IPS DF 4.7 (cell line): ENCODE data around the gene STKLD1.

Experiments
- DNase-seq: peaks from one replicate; pipeline ENCODE4 v3.0.0-alpha.2; 2013; ENCODE audit warnings: low spot score; ENCODE audit errors: extremely low read depth

The STKLD1 gene

GRCh38 chr9:133406480-133407307 is 30.5 kb downstream of the STKLD1 start:
- no peak for DNase-seq

GRCh38 chr9:133408042-133408441 is 31.9 kb downstream of the STKLD1 start:
- DNase-seq, result no peak

DNA sequence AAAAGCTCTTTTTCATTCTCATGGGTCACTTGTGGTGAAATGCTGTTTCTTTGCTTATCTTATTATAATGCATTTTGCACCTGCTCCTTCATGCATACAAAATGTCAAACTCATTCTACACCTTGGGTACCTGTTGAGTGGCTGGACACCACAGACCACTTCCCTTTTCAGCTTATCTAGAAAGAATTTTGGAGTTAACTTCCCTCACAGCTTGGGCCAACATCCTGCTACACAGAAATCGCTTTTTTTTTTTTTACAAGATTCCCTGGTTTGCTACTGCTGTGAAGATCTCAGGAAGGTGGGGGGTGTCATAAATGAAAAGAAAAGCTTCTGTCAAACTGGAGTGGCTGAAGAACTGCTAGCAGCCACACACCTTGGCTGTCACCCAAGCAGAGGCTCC is 39.0 kb downstream of the STKLD1 start:
- DNase-seq, result no peak

DNA sequence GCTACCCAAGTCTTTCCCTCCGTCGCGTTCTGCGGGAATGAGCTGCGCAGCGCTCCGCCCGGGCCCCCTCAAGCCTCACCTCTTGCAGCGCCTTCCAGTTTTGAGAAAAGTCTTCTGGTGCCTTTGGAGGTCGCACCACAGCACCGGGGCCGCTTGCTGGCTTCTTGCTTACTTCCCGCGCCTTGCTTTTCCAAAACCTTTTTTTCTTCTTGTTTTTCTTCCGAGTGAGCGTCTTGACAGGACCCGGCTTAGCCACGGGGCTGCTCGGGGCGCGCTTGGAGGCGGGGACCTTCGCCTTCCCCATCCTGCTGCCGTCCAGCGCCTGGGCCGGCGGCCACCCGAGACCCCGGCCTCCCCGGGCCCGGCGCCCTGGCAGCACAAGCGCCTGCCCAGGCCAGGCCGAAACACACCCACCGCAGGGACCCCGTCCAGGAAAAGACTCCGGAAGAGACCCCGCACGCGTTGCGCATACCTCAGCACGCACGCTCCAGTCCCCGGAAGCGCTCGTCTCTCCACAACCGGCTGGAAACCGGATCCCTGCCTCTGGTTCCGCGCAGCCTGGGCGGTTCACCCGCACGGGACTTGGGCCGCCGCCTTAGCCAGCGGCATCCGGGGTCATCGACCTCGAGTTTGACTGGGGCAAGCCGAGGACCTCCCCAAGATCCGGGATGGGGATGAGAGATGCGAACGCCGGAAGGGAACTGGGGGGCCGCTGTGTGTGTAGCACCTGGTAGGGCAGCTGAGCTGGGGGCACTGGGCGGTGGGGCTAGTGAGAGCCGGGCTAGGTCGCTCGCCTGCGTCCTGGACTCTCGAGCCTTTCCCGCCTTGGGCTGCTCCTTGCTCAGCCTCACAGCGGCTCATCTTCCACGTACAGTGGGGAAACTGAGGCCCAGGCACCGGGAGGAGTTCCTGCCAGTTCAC is 41.6 kb downstream of the STKLD1 start, which contains the start of gene REXO4:
Gene REXO4, minus strand, starts transcription at position 470 of the 921 bp plus-strand sequence. Its CDS starts 166 bp downstream, at position 304.
- DNase-seq, result no peak

GRCh38 chr9:133419005-133419404 is 42.8 kb downstream of the STKLD1 start:
- no peak for DNase-seq

DNA sequence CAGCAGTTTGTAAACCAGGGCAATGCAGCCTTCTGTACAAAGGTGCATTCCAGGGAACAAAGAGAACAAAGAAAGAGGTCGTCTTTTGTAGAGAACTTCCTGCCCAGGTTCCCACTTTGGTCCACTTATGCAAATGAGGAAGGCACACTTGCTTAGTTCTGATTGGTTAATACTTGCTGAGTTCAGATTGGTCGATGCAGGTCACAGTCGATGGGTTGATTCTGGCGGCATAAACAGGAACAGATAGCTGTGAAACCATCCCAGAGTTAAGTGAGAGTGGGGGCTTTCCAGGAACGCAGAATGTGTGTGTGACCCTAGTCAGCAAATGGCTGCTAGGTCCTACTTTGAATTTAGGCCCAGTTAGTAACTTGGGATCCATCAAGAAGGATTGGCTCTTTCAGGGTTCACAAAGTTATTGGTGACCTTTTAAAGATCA is 44.2 kb downstream of the STKLD1 start:
- no peak for DNase-seq

DNA sequence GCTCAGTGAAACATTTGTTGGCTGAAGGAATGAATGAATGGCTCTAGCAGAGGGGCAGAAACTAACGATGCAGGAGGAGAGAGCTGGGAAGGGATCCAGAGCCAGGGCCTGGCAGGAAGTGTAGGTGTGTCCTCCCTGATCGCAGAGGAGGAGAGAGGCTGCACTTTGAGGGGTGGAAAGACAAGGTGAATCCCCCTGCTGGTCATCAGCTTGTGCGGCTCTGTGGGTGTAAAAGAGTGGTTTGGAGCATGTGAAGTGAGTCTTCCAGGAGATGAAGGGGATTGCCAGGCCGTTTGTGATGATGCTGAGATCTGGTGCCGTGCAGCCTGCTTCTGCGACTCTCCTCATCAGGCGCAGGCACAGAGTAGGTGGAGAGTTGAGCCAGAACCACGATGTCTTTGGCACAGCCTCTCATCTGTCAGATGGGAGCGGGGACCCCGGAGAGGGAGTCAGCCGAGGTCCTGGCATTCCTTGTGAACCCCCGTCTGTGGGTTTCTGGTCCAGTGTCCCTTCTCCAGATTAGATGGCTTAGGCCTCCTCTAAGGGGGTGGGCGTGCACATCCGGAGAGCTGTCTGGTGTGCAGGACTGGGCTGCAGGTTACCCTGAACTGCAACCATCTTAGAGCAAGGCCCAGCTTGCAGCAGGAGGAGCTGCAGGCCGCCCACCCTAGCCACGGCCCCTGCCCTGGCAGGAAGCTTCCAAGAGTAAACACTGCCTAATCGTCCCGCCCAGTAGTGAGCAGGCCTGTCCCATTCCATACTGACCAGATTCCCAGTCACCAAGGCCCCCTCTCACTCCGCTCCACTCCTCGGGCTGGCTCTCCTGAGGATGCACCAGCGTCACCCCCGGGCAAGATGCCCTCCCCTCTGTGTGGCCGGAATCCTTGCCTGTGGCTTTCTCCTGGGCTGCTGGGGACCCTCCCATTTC is 45.7 kb downstream of the STKLD1 start, which contains the start of gene ADAMTS13:
Gene ADAMTS13, plus strand, starts transcription at position 753 of the 928 bp plus-strand sequence. Its CDS starts 77 bp downstream, at position 830.
- no peak for DNase-seq

DNA sequence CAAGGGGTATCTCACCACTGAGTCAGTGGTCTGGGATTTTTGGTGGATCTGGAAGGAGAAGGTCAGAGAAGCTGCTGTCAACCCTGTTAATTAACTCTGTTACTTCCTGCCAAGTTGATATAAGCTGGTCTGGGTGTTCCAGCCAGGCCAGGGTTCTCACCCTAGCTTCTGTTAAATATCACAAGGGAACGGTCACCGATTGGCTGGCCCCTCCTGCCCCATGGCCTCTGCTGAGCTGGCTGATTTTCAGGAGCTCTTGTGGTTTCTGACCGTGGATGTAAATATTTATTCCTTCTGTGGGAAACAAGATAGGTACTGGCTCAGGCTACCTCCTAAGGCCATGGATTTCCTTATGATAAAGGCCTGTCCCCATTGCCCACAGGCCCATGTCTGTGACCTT is 47.0 kb downstream of the STKLD1 start:
- no peak for DNase-seq

GRCh38 chr9:133424187-133424586 is 48.0 kb downstream of the STKLD1 start:
- DNase-seq, result no peak

DNA sequence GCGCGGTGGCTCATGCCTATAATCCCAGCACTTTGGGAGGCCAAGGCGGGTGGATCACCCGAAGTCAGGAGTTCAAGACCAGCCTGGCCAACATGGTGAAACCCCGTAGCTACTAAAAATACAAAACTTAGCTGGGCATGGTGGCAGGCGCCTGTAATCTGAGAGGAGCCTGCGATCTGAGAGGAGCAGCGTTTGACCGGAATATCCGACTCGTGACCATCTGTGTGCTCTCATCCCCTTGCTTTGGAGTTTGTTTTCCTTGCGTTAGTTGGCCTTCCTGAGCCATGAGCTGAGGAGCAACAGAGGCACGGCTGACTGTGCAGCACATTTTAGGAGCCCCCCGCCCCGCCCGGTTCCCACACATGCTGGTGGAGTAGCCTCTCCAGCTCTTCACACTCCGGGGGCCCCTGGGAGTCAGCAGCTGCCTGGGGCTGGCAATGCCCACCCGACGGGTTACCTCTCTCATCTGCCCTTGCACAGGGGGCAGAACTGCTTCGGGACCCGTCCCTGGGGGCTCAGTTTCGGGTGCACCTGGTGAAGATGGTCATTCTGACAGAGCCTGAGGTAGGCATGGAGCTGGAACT is 49.0 kb downstream of the STKLD1 start:
- no peak for DNase-seq

DNA sequence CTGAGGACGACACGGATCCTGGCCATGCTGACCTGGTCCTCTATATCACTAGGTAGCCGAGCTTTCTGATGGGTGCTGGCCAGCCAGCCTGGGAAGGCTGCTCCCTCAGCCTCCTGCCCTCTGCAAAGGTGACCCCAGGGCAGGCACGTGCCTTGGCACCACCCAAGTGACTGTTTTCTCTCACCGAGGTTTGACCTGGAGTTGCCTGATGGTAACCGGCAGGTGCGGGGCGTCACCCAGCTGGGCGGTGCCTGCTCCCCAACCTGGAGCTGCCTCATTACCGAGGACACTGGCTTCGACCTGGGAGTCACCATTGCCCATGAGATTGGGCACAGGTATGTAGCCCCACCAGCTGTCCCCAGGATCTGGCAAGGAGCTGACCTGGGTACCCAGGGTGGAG is 49.8 kb downstream of the STKLD1 start:
- no peak for DNase-seq

DNA sequence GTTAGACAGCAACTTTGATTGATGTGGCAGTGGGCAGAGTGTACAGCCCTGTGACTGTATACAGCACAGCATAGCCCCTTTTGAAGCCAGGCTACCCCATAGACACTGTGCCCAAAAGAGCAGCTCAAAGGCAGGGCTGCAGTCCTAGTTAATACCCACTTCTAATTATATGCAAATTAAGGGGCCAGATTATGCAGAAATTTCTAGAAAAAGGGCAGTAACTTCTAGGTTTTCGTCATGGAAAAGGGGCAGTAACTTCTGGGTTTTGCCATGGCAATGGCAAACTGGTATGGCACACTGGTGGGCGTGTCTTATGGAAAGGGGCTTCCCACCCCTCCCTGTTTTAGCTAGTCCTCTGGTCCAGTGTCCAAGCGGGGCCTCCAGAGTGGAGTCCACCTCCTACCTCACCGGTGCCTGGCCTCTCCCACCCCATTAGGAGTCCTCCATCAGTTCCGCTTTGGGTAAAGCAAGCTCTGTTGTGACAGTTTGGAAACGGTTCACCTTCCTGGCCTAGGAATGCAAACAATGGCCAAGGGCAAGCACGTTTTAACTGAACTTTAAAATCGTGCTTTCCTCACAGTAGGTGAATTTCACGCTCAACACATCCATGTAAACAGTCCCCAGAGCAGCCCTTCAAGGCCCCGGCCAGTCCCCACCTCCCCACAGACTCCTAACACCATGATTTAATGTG is 51.6 kb downstream of the STKLD1 start:
- DNase-seq, result no peak

DNA sequence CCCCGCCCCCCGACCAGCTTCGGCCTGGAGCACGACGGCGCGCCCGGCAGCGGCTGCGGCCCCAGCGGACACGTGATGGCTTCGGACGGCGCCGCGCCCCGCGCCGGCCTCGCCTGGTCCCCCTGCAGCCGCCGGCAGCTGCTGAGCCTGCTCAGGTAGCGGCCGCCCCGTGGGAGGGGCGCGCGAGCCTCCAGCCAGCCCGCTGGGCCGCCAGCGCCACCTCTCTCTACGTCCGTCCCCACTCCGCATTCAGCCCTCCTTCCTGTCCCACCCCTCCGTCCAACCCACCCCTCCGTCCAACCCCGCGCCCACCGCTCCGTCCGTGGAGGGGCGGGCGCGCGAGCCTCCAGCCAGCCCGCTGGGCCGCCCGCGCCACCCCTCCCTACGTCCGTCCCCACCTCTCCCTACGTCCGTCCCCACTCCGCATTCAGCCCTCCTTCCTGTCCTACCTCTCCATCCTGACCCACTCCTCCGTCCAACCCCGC is 52.5 kb downstream of the STKLD1 start:
- DNase-seq, result no peak

DNA sequence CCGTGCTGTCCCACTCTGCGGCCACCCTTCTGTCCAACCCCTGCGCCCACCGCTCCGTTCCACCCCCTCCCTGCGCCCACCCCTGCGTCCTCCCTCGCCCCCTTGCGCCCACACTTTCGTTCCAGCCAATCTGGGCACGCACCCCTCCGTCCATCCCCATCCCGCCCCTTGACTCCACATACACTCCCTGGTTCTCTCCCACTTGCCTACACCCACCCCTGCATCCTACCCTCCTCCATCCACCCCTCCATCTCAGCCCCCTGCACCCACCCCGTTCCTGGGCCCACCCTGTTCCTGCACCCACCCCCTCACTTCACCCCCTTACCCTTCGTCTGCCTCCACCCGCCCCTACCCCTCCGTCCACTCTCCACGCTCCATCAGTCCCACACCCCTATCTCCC is 53.0 kb downstream of the STKLD1 start:
- no peak for DNase-seq

GRCh38 chr9:133429641-133430161 is 53.5 kb downstream of the STKLD1 start:
- no peak for DNase-seq

DNA sequence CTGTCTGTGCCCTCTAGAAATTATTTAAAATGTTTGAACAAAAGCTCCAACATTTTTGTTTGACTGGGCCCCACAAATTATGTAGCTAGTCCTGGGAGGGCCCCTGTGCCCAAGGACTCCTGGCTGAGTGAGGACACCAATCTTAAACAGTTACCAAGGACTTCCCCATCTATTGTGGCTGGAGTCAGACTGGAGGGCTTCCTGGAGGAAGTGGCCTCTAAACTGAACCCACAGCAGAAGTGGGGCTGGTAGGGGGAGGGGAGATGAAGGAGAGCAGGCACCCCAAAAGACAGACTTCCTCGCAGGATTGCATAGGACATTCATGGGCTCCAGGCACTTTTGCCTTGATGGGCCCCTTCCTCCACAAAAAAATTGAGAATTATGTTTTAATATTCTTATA is 54.1 kb downstream of the STKLD1 start:
- DNase-seq, result no peak

DNA sequence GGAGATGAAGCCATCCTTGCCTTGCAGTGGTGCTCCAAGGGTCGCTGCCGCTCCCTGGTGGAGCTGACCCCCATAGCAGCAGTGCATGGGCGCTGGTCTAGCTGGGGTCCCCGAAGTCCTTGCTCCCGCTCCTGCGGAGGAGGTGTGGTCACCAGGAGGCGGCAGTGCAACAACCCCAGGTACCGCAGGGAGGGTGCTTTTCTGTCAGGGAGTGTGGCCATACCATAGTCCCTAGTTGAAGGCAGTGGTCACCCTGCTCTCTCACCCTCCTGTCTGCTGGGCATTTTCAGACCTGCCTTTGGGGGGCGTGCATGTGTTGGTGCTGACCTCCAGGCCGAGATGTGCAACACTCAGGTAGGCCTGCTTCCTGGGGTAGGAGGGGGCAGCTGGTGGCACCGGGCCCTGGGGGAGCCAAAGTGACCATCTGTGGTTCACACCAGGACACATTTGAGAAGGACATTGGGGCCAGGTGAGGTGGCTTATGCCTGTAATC is 57.2 kb downstream of the STKLD1 start:
- no peak for DNase-seq

DNA sequence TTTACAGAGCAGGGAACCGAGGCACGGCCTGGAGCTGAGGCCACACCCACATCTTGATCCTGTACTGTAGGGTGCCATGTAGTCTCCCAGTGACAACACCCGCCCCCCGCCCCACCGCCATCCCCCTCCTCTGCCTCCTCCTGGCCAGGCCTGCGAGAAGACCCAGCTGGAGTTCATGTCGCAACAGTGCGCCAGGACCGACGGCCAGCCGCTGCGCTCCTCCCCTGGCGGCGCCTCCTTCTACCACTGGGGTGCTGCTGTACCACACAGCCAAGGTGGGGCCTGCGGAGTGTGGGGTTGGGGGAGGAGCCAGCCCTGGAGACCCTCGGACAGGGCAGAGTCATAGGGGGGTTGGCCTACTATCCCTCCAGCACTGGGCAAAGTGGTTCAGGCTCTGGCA is 60.5 kb downstream of the STKLD1 start:
- no peak for DNase-seq

- DNase-seq, result no peak
These were observed 61.8 kb downstream of the STKLD1 start for GRCh38 chr9:133437753-133438531.
